Loucy (cell line): Measurements from ENCODE around the gene ITIH3.

Source experiments
- H2AFZ ChIP-seq: fragments of 200-600 bp; sonication (generic); 2 replicates; pipeline ENCODE4 v1.6.0; 2016; ENCODE audit warnings: antibody characterized with exemption, mild to moderate bottlenecking, low read length, moderate library complexity
- H3F3A ChIP-seq: fragments of 200-600 bp; 2 replicates; pipeline ENCODE4 v1.6.0; 2016; ENCODE audit warnings: antibody characterized with exemption, low read depth, mild to moderate bottlenecking
- H3K27me3 ChIP-seq: fragments of 200-600 bp; sonication (generic); 2 replicates; pipeline ENCODE4 v1.6.1; 2014; ENCODE audit warnings: low read length, mild to moderate bottlenecking; ENCODE audit not compliant: insufficient read depth, poor library complexity, severe bottlenecking
- H3K36me3 ChIP-seq: fragments of 200-600 bp; sonication (generic); 2 replicates; pipeline ENCODE4 v1.6.1; 2016; ENCODE audit warnings: low read length; ENCODE audit not compliant: insufficient read depth
- H3K4me1 ChIP-seq: fragments of 200-600 bp; sonication (generic); 2 replicates; pipeline ENCODE4 v1.5.1; 2014; ENCODE audit warnings: low read length, mild to moderate bottlenecking; ENCODE audit not compliant: insufficient read depth, poor library complexity, severe bottlenecking
- H3K4me2 ChIP-seq: fragments of 200-600 bp; sonication (generic); 2 replicates; pipeline ENCODE4 v1.6.0; 2014; ENCODE audit warnings: antibody characterized with exemption, low read length, low read depth, mild to moderate bottlenecking; ENCODE audit not compliant: poor library complexity, severe bottlenecking
- H3K4me3 ChIP-seq: fragments of 200-600 bp; sonication (generic); 2 replicates; pipeline ENCODE4 v1.5.1; 2014; ENCODE audit warnings: low read length, mild to moderate bottlenecking, mixed read lengths; ENCODE audit not compliant: poor library complexity, severe bottlenecking
- H3K79me2 ChIP-seq: fragments of 200-600 bp; sonication (generic); 2 replicates; pipeline ENCODE4 v1.6.1; 2014; ENCODE audit warnings: low read length; ENCODE audit not compliant: insufficient read depth
- H3K9ac ChIP-seq: fragments of 200-600 bp; sonication (generic); 2 replicates; pipeline ENCODE4 v1.6.0; 2014; ENCODE audit warnings: mild to moderate bottlenecking, low read depth, low read length, moderate library complexity; ENCODE audit not compliant: poor library complexity, severe bottlenecking
- H3K9me2 ChIP-seq: fragments of 200-600 bp; sonication (generic); replicated peaks from 2 replicates; pipeline ENCODE4 v1.6.1; 2016; ENCODE audit warnings: low read depth, low read length, mixed read lengths
- H3K9me3 ChIP-seq: fragments of 200-600 bp; sonication (generic); 2 replicates; pipeline ENCODE4 v1.6.1; 2014; ENCODE audit warnings: mild to moderate bottlenecking, antibody characterized with exemption, low read length, low read depth; ENCODE audit not compliant: insufficient read depth
- H4K20me1 ChIP-seq: fragments of 200-600 bp; sonication (generic); 2 replicates; pipeline ENCODE4 v1.6.0; 2014; ENCODE audit warnings: antibody characterized with exemption, low read length, mild to moderate bottlenecking; ENCODE audit not compliant: insufficient read depth, poor library complexity, severe bottlenecking
- CTCF ChIP-seq: fragments of 200-600 bp; sonication (generic); conservative IDR thresholded peaks from 2 replicates; pipeline ENCODE4 v1.5.1; 2014; ENCODE audit warnings: mild to moderate bottlenecking, antibody characterized with exemption, low read length
- EZH2phosphoT487 ChIP-seq: fragments of 200-600 bp; IDR thresholded peaks from 2 replicates; pipeline ENCODE4 v1.6.1; 2018; ENCODE audit warnings: antibody characterized with exemption, mild to moderate bottlenecking, moderate library complexity, borderline replicate concordance

Gene ITIH3

DNA sequence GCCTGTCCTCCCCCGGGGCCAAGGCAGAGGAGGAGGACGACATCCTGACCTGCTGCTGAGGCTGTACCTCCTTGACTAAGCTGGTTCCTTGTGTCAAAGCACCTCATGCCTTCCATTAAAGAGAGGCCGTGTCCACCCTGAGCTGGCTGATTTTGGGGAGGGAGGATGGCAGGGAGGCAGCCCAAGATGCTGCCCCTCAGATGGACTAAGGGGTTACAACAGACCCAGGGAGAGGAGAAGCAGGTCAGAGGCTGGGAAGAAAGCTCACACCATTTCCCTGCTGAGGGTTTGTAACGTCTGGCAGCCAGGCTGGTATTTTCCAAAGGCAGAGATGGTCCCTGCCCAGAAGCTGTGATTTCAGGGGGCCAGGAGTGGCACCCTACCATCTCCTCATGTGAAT is 2.7 kb upstream of the ITIH3 start:
- Histone ChIP-seq H3K4me2 (no peak overlapping the region), H3K36me3 (no peaks in the 10 kb centered on the region), H2AFZ (no peak overlapping the region), H3F3A (no peaks in the 10 kb centered on the region), H3K4me3 (no peak overlapping the region), H3K9me2 (no peaks in the 10 kb centered on the region), H3K9me3 (no peaks in the 10 kb centered on the region), H3K79me2 (no peaks in the 10 kb centered on the region), H4K20me1 (no peaks in the 10 kb centered on the region), H3K4me1 (no peaks in the 10 kb centered on the region), H3K9ac (no peak overlapping the region), H3K27me3 (no peaks in the 10 kb centered on the region)
- TF ChIP-seq CTCF (no peak), EZH2phosphoT487 (no peak)

DNA sequence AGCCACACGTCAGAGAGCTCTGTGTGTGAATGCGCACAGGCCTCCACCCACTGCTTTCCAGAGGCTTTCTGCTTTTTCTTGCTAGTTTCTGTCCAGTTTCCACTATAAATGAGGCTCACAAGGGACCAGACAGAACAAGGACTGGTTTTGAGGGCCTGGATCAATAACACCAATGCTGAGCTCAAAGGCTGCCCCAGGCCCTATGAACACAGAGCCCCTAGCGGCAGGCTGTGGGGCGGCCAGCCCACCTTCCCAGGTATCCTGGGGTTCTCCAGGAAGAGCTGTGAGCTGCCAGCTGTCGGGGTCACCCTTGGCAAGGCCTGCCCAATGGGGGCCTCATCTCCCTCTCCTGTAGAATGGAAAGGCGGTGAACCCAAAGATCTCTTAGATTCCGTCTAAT is 2.2 kb upstream of the ITIH3 start:
- Histone ChIP-seq H3K4me3 (no peak overlapping the region), H3F3A (no peaks in the 10 kb centered on the region), H3K9ac (no peak overlapping the region), H3K9me2 (no peaks in the 10 kb centered on the region), H3K79me2 (no peaks in the 10 kb centered on the region), H3K4me2 (no peak overlapping the region), H3K9me3 (no peaks in the 10 kb centered on the region), H4K20me1 (no peaks in the 10 kb centered on the region), H2AFZ (no peak overlapping the region), H3K4me1 (no peaks in the 10 kb centered on the region), H3K36me3 (no peaks in the 10 kb centered on the region), H3K27me3 (no peaks in the 10 kb centered on the region)
- no peak for TF ChIP-seq CTCF
- no peak for TF ChIP-seq EZH2phosphoT487

DNA sequence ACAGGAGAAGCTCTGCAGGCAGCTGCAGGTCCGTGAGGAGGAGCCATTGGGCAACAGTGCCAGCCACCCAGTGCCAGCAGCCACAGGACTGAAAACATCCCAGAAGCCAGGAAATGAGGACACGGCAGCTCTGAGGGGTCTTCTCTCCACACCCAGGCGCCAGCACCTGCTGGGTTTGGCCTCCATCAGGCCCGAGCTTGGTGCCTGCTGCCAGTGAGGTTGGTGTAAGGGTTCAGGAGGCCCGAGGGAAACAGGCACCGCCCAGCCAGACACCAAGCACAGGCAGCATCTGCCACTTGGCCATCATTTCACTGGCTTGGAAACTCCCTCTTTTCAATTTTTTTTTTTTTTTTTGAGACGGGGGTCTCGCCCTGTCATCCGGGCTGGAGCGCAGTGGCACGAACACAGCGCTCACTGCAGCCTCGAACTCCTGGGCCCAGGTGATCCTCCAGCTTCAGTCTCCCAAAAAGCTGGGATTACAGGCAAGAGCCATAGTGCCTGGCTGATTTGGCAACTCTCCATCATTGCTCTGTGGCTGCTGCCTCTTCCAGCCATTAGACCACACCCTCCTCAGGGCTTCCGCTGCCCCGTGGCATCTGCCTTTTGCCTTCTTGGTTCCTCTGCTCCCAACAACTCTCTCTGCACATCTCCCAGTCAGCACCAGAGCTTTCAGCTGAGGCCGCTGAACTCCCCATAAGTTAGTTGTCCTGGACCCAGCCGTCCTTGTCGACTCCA is 1.5 kb upstream of the ITIH3 start:
- Histone ChIP-seq H4K20me1 (no peaks in the 10 kb centered on the region), H3K9ac (no peak overlapping the region), H3F3A (no peaks in the 10 kb centered on the region), H3K27me3 (no peaks in the 10 kb centered on the region), H3K79me2 (no peaks in the 10 kb centered on the region), H3K4me3 (no peak overlapping the region), H3K4me1 (no peaks in the 10 kb centered on the region), H3K9me2 (no peaks in the 10 kb centered on the region), H3K4me2 (no peak overlapping the region), H2AFZ (no peak overlapping the region), H3K9me3 (no peaks in the 10 kb centered on the region), H3K36me3 (no peaks in the 10 kb centered on the region)
- no peak for TF ChIP-seq CTCF
- TF ChIP-seq EZH2phosphoT487 = no peak
